Neural crest cell (in vitro differentiated cells): Measurements from ENCODE around the gene PITPNM2. TPM values are rescaled to one million over a fixed set of nuclear protein-coding genes. Genes with fewer than 3 reads are reported as not detected.

ENCODE experiments used
- DNase-seq: peaks from one replicate; pipeline ENCODE4 v3.0.0; 2021; ENCODE audit warnings: low read depth, mixed read lengths, low spot score
- H3K27ac Mint-ChIP-seq: one replicate; pipeline ENCODE4 v1.8.0; 2021; ENCODE audit warnings: mild to moderate bottlenecking, mixed read lengths; ENCODE audit not compliant: unreplicated experiment
- H3K27me3 Mint-ChIP-seq: 2 replicates; pipeline ENCODE4 v1.8.0; 2021; ENCODE audit warnings: low read depth, mild to moderate bottlenecking, mixed read lengths
- H3K36me3 Mint-ChIP-seq: 2 replicates; pipeline ENCODE4 v1.8.0; 2021; ENCODE audit warnings: low read depth, mild to moderate bottlenecking, mixed read lengths
- H3K4me1 Mint-ChIP-seq: 2 replicates; pipeline ENCODE4 v1.8.0; 2021; ENCODE audit warnings: mixed read lengths
- H3K4me3 Mint-ChIP-seq: one replicate; pipeline ENCODE4 v1.8.0; 2021; ENCODE audit warnings: mild to moderate bottlenecking, mixed read lengths
- H3K9me3 Mint-ChIP-seq: 2 replicates; pipeline ENCODE4 v1.8.0; 2021; ENCODE audit warnings: mixed read lengths
- CTCF ChIP-seq: fragments of 200-600 bp; sonication (generic); conservative IDR thresholded peaks from 2 replicates; pipeline ENCODE4 v1.5.0; 2021; ENCODE audit warnings: antibody characterized with exemption, mild to moderate bottlenecking
- total RNA-seq: library from RNA; stranded (reverse); gene quantifications from 2 replicates; pipeline ENCODE4 v1.2.1, GENCODE V29; 2021

The PITPNM2 gene
- total RNA-seq, 1 donor from 2014 or later: 9.5 TPM

- Mint-ChIP-seq H3K9me3 (no peaks in the 10 kb centered on the region), H3K27me3 (no peaks in the 10 kb centered on the region), H3K4me1 (peaks cover 27% of the 10 kb centered on the region), H3K36me3 (no peaks in the 10 kb centered on the region), H3K4me3 (no peak overlapping the region), H3K27ac (peak overlapping the region; percentile 67)
- DNase-seq: no peak
- TF ChIP-seq CTCF: no peak
Observed at GRCh38 chr12:123111498-123112165, 39.3 kb downstream of the PITPNM2 start.

GRCh38 chr12:123109319-123109772 is 41.5 kb downstream of the PITPNM2 start:
- no peak for TF ChIP-seq CTCF
- no peaks in the 10 kb centered on the region for H3K27me3 Mint-ChIP-seq
- H3K27ac Mint-ChIP-seq: no peak overlapping the region
- H3K4me3 Mint-ChIP-seq: no peak overlapping the region
- H3K9me3 Mint-ChIP-seq: no peaks in the 10 kb centered on the region
- no peaks in the 10 kb centered on the region for H3K36me3 Mint-ChIP-seq
- peaks cover 49% of the 10 kb centered on the region for H3K4me1 Mint-ChIP-seq
- DNase-seq: no peak

GRCh38 chr12:123108682-123109066 is 42.2 kb downstream of the PITPNM2 start:
- DNase-seq: no peak
- no peaks in the 10 kb centered on the region for H3K36me3 Mint-ChIP-seq
- no peak overlapping the region for H3K4me3 Mint-ChIP-seq
- H3K9me3 Mint-ChIP-seq: no peaks in the 10 kb centered on the region
- peaks cover 46% of the 10 kb centered on the region for H3K4me1 Mint-ChIP-seq
- TF ChIP-seq CTCF: no peak
- H3K27me3 Mint-ChIP-seq: no peaks in the 10 kb centered on the region
- H3K27ac Mint-ChIP-seq: no peak overlapping the region

- no peak for TF ChIP-seq CTCF
- DNase-seq: no peak
- Mint-ChIP-seq H3K27me3 (no peaks in the 10 kb centered on the region), H3K4me1 (peaks cover 47% of the 10 kb centered on the region), H3K36me3 (no peaks in the 10 kb centered on the region), H3K9me3 (no peaks in the 10 kb centered on the region), H3K27ac (no peak overlapping the region), H3K4me3 (no peak overlapping the region)
Observed at GRCh38 chr12:123107926-123108681, 42.8 kb downstream of the PITPNM2 start.

DNA sequence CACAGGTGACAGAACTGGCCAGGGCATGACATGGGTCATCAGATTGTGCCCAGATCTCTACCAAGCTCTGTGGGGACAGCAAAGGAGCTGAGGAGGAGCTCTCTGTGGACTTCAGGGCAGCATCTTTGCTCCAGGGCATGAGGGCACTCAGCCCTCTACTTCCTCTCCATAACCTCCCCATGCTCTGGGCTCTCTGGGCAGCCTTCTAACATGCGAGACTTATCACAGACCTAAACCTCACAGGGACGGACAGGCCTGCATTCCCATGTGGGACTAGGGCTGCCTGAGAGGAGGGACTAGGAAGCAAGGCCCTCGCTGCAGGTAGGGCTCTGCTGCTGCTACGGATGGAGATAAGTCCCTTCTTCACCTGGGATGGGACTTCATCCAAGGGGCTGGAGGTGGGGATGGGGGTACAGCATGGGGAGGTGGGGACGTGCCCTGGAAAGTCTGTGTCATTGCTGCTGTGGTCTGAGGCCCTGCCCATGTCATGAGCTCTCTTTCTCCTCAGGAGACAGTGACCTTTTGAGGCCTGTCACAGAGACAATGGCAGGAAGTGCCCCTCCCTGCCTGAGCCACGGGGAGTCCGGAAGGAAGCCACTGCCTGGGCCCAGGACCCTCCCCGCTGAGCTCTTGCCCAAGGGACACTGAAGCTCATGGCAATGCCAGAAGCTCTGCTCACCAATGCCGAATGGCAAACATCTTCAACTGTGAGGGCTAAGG is 44.1 kb downstream of the PITPNM2 start:
- TF ChIP-seq CTCF: no peak
- Mint-ChIP-seq H3K36me3 (no peaks in the 10 kb centered on the region), H3K27me3 (no peaks in the 10 kb centered on the region), H3K4me1 (peaks cover 48% of the 10 kb centered on the region), H3K4me3 (no peak overlapping the region), H3K9me3 (no peaks in the 10 kb centered on the region), H3K27ac (peak overlapping the region; percentile 40)
- no peak for DNase-seq
